ENCODE results near the gene LPAR1.
"Not testable (repeated sequence)": the region's sequence is repeated elsewhere in the genome, so short reads cannot be mapped to it uniquely, and the experiment has no call there.

LPAR1 gene, protein sequence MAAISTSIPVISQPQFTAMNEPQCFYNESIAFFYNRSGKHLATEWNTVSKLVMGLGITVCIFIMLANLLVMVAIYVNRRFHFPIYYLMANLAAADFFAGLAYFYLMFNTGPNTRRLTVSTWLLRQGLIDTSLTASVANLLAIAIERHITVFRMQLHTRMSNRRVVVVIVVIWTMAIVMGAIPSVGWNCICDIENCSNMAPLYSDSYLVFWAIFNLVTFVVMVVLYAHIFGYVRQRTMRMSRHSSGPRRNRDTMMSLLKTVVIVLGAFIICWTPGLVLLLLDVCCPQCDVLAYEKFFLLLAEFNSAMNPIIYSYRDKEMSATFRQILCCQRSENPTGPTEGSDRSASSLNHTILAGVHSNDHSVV

DNA sequence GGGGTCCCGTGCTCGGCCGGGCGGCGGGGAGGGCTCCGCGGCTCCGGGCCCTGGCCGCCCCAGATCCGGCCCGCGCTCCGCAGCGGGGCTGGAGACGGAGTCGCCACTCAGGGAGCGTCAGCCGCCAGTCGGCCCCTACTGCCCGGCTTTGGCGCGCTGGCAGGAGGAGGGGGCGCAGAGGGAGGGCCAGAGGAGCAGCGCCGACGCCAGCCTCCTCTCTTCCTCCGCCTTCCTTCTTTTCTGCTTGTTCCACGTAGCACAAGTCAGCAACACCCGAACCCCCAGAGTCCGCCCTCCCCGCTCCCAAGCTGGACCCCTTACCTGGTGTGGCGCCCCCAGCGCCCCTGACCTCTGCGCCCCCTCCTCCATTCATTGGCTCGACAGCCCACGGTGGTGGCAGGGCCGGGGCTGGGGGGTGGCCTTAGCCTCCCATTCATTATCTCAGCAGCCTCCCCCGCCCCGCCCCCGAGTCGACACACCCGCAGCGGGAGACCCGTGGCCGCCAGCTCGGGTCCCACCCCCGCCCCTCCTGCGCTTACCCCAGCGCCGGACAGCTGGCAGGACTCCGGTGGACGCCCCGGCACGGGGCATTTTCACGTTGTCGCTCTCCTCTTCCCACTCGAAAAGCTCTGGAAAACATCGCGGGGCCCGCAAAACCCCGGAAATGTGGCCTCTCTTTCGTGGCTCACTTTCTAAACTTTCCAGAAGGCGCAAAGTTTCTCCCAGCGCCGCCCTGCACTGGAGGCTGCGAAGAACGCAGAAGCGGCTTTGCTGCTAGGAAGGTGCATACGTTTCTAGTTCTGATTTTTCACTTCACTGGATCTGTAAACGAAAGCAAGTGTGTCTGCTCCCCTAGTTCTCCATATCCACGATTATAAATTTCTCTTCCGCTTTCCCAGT lies at the start of gene LPAR1:
Gene LPAR1, minus strand, starts transcription at position 140 of the 900 bp plus-strand sequence. CDS start 66,353 bp downstream, outside the sequence.
- peak in 1 of 2 donors; percentile 10 for DNase-seq

DNA sequence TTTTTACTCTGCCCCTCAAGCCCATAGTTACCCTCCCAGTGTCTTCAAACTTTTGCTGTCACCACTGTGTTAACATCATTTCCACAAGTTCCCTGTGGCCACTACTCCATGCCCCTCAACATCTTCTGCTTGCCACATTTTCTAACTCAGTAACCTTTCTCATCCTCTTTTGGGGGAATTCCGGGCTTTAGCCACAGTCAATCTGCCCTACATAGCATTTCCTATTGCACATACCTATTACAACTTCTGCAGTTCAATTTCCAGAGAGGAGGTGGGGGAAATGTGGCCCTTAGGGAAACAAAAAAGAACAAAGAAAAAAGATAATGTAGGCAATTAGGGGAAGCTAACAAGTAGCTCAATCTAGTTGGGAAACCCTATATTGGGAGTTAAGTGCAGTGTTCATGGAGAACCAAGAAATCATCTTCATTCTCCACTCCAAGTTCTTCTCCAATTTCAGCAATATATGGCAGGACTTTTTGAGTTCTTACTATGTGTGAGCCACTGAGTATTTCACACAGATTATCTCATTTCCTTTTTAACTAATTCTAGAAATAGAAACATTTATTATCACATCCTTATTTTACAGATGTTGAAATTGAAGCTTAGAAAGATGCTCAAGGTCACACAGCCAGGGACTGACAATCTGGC lies 40.2 kb upstream of the LPAR1 start:
- DNase-seq, result peak in 1 of 2 donors; percentile 14

DNA sequence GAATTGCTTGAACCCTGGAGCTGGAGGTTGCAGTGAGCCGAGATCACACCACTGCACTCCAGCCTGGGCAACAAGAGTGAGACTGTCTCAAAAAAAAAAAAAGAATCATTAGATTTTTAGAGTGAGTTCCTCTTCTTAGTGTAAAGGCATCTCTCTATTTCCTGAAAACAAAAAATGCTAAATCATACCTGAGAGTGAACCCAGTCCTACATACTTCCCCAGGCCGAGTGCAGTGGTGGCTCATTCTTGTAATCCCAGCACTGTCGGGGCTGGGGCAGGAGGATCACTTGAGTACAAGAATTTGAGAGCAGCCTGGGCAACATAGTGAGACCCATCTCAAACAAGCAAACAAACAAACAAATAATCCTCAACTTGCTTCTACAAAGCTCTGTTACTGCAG lies 38.2 kb upstream of the LPAR1 start:
- peak in 1 of 2 donors; percentile 81 for DNase-seq

DNA sequence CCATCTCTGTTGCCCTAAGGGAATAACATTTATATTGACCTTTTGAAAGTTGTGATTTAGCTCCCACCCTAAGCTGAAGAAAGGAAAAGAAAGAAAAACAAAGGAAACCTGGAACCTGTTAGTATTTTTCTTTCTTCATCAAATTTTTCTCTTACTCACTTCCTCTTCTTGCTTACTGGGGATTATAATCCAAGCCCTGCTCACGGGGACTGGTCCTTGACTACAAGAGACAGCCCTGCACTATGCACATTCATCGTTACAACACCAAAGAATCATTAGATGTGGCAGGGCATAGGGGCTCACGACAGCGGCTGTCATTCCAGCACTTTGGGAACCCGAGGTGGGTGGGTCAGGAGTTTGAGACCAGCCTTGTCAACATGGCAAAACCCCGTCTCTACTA lies 37.8 kb upstream of the LPAR1 start:
- DNase-seq, result peak in 1 of 2 donors; percentile 9

DNA sequence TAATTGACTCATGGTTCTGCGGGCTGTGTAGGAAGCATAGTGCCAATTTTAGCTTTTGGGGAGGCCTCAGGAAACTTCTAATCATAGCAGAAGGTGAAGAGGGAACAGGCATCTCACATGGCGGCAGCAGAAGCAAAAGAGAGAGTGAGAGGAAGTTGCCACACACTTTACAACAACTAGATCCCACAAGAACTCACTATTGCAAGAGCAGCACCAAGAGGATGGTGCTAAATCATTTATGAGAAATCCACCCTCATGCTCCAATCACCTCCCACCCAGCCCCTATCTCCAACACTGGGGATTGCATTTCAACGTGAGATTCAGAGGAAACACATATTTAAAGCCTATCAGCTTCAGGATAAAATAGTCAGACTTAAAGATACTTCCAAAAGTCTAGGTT lies 36.1 kb upstream of the LPAR1 start:
- DNase-seq, result peak in 1 of 2 donors; percentile 7

DNA sequence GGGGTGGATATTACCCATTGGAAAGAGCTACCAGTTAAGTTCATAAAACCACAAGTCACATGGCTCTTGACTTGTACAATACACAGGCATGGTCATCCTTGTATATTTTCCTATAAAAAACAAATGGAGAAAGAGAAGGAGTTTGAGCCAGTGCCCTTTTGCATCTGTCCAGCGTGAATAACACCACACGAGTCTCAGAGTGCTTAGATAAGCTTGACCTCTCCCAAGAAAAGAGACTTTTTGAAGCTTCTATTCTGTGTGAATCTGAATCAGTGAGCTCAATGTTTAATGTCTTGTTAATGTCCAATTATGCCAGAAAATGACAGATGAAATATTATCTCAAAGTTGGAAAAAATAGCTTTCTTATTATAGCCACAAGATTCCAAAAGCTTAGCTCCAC lies 30.9 kb upstream of the LPAR1 start:
- DNase-seq, result no peak

DNA sequence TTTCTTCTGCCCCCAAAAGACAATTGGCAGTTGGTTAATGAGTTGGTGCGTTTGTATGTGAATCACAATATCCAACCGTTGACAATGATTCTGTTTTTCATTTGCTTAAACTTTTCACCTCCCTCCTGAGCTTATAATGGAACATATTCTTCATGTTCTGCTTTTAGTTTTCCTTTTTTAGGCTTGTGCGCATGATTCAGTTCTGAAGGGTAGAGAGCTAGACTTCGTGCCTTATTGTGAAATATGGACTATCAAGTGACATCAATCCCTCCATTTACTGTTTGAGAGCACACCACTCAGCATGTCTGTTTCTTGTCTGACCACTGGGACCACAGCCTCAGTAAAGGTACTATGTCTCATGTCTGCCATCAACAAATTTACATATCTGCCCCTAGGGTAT lies 30.5 kb upstream of the LPAR1 start:
- no peak for DNase-seq

DNA sequence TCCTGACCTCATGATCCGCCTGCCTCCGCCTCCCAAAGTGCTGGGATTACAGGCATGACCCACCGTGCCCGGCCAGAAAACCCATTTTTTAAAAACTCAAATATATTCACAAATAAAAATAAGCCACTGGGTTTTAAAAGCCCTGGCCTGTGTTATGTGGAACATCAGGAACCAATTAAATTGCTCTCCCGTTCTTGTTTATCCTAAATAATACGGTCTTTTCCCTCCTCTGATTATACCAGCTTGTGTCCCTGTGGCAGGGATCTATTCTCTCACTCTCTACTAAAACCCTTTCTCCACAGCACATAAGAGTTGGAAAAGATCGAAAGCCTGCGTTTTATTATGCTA lies 30.1 kb upstream of the LPAR1 start:
- DNase-seq, result no peak

DNA sequence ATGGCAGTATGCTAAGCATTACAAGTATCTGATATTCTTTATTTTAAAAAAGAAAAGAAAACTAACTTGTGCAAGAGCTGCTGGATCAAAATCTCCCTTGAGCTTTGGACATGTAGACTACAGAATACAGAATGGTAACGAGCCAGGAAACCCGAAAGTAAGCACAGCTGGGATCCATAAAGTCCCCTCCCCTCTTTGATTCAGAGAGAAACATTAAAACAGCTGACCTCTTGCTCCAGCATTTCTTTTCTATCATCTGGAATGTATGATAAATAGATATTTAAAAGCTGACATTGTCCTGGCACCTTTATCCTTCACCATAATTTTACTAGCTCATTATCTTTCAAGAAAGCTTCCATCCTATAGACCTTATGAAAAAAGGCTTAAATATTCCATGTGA lies 28.2 kb upstream of the LPAR1 start:
- DNase-seq, result no peak

DNA sequence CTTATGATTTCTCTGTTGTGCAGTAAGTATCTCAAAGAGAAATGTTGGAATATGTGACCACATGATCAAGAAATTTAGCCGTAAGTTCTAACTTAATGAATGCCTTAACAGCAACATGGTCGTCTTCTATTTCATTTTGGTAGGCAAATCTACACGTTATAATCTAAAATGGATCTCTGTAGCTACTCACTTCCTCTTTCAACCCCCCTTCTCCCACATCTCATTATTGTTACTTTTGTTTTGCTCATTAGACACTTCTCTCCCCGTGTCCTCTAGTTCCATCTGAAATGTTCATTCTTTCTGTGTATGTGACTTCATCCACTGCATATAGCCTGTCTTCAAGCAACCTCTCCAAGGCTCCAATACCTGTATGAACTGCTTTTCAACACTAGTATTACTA lies 27.1 kb upstream of the LPAR1 start:
- peak in 1 of 2 donors; percentile 36 for DNase-seq

DNA sequence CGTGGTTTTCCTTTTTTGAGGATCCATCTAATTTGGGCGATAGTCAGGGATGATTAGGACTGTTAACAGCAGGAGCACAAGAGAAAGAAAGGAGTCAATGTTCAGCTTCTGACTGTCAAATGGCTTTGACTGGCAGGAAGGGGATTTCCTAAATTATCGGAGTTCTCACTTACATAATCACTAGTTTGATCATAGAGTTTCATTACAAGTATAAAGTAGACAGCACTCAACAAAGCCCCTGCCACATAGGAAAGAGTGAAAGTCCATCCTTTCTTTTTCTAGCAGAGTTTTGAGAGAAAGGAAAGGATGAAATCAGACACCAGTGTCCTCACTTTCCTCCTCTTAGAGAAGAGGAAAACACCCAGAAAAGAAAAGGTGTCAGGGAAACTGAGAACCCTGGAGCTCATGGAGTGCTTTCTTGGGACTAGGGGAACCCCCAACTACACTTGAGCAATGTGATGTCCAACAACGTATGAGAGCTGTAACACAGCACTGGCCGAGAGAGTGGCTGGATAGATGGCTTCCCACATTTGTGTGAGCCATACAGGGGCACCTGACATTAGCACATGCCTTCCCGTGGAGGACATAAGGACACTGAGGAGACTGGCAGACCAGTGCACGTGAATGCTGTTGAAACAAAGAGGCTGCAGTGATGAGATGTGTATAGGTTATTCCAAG lies 26.0 kb upstream of the LPAR1 start:
- no peak for DNase-seq

DNA sequence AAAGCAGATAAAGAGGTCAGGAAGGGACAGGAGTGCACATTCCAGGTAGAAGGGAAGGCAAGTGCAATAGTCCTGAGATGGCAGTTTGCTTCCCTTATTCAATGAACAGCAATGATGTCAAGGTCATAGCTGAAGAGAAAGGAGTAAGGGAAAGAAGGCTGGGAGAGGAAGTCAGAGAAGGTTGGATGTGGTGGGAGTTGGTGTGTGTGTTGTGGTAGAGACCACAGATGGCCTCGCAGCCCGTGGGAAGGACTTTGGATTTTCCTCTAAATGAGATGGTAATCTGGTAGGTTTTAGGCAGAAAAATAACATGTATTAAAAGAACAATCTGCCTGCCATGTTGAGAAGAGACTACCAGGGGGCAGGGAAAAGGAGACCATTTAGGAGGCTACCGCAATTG lies 25.1 kb upstream of the LPAR1 start:
- DNase-seq, result no peak

DNA sequence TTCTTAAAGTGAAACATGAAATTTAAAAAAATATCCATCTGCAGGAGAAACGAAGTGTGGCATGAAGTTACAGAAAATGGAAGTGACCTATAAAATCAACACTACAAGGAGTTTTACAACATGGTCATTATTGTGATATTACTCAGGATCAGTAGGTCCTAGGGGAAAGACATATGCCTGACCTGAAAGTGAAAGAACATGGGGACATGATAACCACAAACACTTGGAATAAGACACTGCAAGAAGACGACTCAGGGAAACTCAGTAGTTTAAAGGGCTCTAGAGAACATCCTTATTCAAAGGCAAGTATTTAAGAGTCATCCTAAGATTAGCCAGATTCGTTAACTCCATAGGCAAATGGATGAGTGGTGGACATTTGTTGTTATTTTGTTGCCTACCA lies 19.9 kb upstream of the LPAR1 start:
- DNase-seq, result no peak

DNA sequence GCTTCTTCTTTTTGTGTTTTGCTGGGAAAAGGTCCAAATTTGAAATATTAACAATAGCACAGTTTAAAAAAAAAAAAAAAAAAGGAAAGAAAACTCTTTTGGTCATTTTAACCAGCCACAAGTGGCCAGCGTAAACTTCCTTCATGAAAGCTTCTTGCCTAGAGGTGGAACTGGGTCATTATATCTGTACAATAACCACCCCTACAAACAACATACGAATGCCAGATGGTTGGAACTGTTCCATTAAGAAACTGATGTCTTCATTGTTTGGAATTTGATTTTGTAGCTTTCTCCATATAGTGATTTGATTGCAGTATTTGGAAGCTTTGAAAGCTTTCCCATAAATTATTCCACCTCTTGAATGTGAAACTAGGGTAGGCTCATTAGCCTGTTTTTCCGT lies 18.3 kb upstream of the LPAR1 start:
- no peak for DNase-seq

DNA sequence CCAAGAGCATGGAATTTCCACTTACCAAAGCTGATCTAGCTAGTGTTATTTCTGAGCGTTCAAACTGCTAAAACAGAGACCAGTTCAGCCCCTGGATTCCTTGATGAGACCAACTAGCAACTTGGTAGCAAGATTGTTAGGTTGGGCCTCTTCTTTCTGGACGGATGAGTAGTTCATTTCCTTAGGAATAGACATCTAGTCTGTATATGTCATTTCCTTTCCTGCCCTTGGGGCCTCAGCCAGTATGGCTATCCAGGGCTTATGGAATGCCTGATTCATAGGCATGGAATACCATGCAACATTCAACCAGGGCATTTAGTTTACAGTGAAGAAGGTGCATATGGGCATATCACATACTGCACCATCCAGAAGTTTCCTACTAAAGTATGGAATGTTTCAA lies 14.5 kb upstream of the LPAR1 start:
- DNase-seq, result no peak

DNA sequence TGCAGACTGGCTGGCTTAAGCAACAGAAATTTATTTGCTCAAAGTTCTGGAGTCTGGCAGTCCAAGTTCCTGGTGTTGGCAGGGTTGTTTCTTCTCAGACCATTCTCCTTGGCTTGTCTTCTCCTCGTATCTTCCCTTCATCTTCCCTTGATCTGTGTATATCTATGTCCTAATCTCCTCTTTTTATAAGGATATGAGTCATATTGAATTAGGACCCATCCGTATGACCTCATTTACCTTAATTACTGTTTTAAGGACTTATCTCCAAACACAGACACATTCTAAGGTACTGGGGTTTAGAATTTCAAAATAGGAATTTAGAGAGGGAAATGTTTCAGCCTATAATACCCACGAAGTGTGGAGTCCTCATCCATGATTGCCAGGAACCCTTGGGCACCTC lies 13.1 kb upstream of the LPAR1 start:
- DNase-seq, result no peak

DNA sequence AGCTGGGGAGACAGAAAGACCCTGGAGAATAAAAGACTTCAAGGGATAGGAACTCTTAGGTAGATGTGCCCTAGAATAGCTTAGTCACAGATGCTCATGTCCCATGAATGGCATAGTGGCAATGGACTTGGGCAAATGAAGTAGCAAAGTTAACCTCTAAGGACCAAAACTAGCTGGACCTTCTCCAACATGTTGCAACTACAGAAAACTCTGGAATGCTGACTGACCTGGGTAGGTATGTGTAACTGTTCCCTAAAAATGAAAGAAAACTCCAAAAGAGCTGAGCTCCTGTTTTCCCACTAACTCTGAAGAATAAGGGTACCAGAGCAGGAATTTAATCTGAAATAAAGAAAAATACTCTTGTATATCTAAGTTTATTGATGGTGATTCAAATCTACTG lies 12.5 kb upstream of the LPAR1 start:
- no peak for DNase-seq

DNA sequence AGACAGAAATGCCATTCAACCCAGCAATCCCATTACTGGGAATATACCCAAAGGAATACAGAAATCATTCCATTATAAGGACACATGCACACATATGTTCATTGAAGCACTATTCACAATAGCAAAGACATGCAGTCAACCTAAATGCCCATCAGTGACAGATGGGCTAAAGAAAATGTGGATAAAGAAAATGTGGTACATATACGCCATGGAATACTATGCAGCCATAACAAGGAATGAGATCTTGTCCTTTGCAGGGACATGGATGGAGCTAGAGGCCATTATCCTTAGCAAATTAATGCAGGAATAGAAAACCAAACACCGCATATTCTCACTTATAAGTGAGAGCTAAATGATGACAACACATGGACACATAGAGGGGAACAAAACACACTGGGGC lies 9.0 kb upstream of the LPAR1 start:
- not testable (repeated sequence) for DNase-seq

DNA sequence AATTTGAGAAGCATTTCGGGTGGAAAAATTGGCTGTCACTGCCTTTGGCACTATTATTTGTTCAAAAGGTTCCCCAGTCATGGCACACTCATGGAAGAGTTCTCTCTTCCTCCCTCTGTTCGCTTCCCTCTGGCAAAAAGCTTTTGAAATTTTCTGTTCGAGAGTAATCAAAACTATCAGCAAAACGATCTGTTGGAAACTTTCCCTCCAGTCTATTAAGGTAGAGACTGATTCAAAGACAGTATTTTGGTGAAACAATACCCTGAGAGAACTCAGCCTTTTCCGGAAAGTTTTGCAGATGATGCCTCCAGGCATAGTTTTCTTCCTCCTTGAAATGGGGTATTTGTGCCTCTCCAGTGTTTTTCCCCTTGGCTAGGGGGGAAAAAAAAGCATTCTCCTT lies 3.6 kb upstream of the LPAR1 start:
- DNase-seq, result no peak

DNA sequence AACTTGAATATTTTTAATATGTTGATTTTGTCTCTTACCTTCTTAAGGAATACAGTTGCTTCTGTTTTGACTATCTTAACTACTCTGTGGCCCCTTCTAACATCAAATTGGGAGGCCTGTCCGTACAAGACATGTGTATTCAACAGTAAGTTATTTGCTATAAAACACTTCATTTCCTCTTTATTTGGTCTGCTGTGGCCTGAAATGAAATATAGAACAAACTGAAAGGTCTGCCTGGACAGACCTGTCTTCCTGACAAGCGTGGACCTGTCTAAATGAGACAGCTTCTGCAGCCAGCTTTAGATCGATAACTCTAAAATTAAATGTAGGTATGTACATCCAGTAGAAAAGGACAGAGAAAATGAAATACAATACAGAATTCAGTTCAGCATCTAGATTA lies 2.2 kb upstream of the LPAR1 start:
- DNase-seq, result no peak

DNA sequence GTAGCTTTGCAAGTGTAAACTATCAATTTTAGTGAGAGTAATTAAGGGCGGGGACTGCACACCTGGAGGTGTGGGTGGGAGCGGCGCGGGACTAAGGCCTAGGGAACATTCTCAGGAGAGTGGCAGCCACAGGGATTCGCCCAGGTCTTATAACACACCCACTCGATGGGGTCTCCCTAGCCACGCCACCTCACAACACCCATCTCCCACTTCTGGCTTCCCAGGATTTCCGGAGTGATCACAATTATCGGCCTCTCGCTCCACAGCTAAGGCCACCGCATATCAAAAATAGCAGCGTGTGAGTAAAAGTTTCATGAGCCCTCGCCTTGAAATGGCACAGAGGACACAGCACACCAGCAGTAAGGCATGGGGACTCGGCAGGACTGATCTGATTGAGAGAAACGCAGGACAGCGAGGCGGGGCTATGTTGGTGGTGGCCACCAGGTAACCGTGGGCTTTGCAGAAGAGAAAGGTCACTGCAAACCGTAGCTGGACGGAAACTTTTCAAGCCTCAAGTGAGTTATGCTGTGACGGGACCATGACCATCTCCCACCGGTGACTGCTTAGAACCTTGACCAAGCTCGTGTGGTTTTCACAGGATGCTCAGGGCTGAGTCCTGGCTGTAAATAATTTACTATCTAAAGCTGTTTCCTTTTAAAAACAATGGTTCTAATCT lies 1.1 kb upstream of the LPAR1 start:
- DNase-seq, result no peak

DNA sequence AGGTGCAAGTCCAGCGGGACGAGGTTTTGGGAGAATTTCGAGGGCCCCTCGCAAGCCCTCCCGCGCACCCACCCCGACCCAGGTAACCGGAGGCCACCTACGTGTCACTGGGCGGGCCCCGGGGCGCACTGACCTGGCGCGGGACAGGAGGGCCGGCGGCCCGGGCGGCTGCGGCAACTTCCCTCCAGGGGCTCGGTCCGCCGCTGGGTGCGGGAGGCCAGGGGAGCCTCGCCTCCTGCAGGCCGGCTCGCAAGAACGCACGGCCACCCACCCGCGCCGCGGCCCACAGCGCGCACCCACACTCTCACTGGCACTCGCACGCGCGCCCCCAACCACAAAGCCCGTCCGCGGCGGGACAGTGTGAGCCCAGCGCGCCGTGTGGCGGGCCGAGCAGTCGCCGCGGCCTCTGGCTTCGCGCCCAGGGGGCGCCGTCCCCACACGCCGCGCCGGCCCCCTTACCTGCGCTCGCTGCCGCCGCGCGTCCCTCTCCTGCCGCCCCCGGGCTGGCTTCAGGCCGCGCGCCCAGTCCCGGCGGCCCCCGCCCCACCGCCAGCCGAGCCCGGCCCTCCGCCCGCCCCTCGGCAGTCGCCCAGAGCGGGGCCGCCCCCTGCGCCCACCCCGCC lies 451 bp downstream of the LPAR1 start:
- peak in 1 of 2 donors; percentile 10 for DNase-seq

Data from bone marrow (tissue), 2 donors.